ENCODE results near the gene MASTL.

The MASTL gene

DNA sequence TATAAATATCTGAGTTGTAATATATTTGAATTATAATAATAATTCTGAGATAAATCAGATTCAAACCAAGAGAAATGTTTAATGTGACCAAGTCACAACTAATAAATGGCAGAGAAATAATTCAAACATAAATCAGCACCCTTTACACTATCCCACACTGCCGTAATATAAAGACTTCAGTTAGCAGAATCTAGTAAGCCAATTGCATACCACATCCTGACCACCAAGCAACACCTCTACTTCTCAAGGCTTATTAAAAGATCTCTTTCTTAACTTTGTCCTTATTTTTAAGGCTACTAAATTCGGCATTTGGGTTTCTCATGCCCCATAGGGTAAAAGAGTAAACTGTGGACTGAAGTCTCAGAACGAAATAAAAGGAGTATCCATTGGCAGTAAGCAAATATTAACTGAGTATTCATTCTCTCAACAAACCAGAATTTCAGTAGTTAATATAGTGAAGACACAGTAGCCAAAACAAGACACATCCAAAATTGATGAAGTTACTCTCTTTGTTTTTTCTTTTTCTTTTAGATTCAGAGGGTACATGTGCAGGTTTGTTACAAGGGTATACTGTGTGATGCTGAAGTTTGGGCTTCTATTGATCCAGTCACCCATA is 70.6 kb downstream of the MASTL start:
- peak in 1 of 6 experiments; percentile 3 for DNase-seq

DNA sequence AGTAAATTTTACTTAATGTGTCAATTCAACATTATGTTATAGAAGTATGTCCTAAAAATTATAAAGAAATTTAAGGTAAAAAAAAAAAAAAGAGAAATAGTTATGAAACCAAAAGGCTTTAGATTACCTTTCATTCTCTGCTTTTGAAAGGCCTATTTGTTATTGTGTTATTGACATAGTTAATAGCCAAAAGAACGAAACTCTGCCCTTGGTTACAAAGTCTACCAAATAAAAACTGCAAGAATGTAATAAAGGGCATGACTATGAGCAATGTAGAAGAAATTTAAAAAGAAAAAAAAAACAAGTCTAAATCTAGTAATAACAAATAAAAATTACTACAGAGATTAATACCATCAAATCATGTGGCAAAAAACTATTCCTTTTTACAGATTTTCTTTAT is 74.9 kb downstream of the MASTL start:
- DNase-seq, result no peak

DNA sequence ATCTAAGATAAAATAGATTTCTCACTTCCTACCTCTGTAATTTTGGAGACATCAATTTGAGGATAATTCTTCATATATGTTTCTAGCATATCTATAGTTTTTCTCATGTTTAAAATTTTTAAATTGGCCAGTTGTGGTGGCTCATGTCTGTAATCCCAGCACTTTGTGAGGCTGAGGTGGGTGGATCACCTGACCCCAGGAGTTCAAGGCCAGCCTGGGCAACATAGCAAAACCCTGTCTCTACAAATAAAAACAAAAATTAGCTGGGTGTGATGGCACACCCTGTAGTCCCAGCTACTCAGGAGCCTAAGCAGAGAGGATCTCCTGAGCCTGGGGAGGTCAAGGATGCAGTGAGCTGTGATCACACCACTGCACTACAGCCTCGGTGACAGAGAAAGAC is 80.6 kb downstream of the MASTL start:
- no peak for DNase-seq
